Measurements from ENCODE around the gene TNS2.
"Not testable (repeated sequence)": the region's sequence is repeated elsewhere in the genome, so short reads cannot be mapped to it uniquely, and the experiment has no call there.

Gene TNS2

GRCh38 chr12:53082637-53083175 lies 32.8 kb downstream of the TNS2 start:
- no peak overlapping the region for H3K4me3 Mint-ChIP-seq
- no peaks in the 10 kb centered on the region for H3K9me3 Mint-ChIP-seq (ENCODE audit: low read depth)
- no peaks in the 10 kb centered on the region for H3K36me3 Mint-ChIP-seq
- peaks cover 24% of the 10 kb centered on the region for H3K4me1 Mint-ChIP-seq (ENCODE audit: low read depth)
- H3K27ac Mint-ChIP-seq, result peak overlapping the region; percentile 5
- H3K27me3 Mint-ChIP-seq, result peaks cover 1% of the 10 kb centered on the region

- H3K27me3 Mint-ChIP-seq, result peaks cover 1% of the 10 kb centered on the region
- peaks cover 3% of the 10 kb centered on the region for H3K4me1 Mint-ChIP-seq (ENCODE audit: low read depth)
- no peak overlapping the region for H3K27ac Mint-ChIP-seq
- no peak overlapping the region for H3K4me3 Mint-ChIP-seq
- H3K36me3 Mint-ChIP-seq, result no peaks in the 10 kb centered on the region
- no peaks in the 10 kb centered on the region for H3K9me3 Mint-ChIP-seq (ENCODE audit: low read depth)
These were observed 36.5 kb downstream of the TNS2 start for GRCh38 chr12:53086361-53086760.

GRCh38 chr12:53090105-53090504 lies 40.2 kb downstream of the TNS2 start:
- Mint-ChIP-seq H3K27me3 (peaks cover 1% of the 10 kb centered on the region), H3K4me3 (no peak overlapping the region), H3K4me1 (ENCODE audit: low read depth) (no peaks in the 10 kb centered on the region), H3K9me3 (ENCODE audit: low read depth) (no peaks in the 10 kb centered on the region), H3K36me3 (no peaks in the 10 kb centered on the region), H3K27ac (no peak overlapping the region)

- no peaks in the 10 kb centered on the region for H3K9me3 Mint-ChIP-seq (ENCODE audit: low read depth)
These were observed 40.7 kb downstream of the TNS2 start for GRCh38 chr12:53090554-53090953.

GRCh38 chr12:53091756-53092155 lies 41.9 kb downstream of the TNS2 start:
- Mint-ChIP-seq H3K27me3 (peaks cover 1% of the 10 kb centered on the region), H3K9me3 (ENCODE audit: low read depth) (no peaks in the 10 kb centered on the region), H3K4me3 (no peak overlapping the region), H3K36me3 (no peaks in the 10 kb centered on the region), H3K4me1 (ENCODE audit: low read depth) (peaks cover 2% of the 10 kb centered on the region), H3K27ac (no peak overlapping the region)

More at GRCh38 chr12:53090554-53090953, 40.7 kb downstream of the TNS2 start:
- H3K4me3 Mint-ChIP-seq, result no peak overlapping the region
- peaks cover 1% of the 10 kb centered on the region for H3K27me3 Mint-ChIP-seq
- no peaks in the 10 kb centered on the region for H3K36me3 Mint-ChIP-seq
- H3K27ac Mint-ChIP-seq, result no peak overlapping the region
- H3K4me1 Mint-ChIP-seq (ENCODE audit: low read depth), result peaks cover 2% of the 10 kb centered on the region

- H3K9me3 Mint-ChIP-seq (ENCODE audit: low read depth), result no peaks in the 10 kb centered on the region
- H3K4me3 Mint-ChIP-seq, result no peak overlapping the region
- no peak overlapping the region for H3K27ac Mint-ChIP-seq
These were observed 44.0 kb downstream of the TNS2 start for GRCh38 chr12:53093777-53094393.

GRCh38 chr12:53094394-53094787 lies 44.5 kb downstream of the TNS2 start:
- Mint-ChIP-seq H3K36me3 (no peaks in the 10 kb centered on the region), H3K4me3 (no peak overlapping the region), H3K27me3 (no peaks in the 10 kb centered on the region), H3K27ac (no peak overlapping the region), H3K4me1 (ENCODE audit: low read depth) (peaks cover 22% of the 10 kb centered on the region), H3K9me3 (ENCODE audit: low read depth) (no peaks in the 10 kb centered on the region)

More at GRCh38 chr12:53093777-53094393, 44.0 kb downstream of the TNS2 start:
- H3K4me1 Mint-ChIP-seq (ENCODE audit: low read depth), result peaks cover 17% of the 10 kb centered on the region
- no peaks in the 10 kb centered on the region for H3K36me3 Mint-ChIP-seq
- H3K27me3 Mint-ChIP-seq, result no peaks in the 10 kb centered on the region

GRCh38 chr12:53094796-53095595 lies 45.1 kb downstream of the TNS2 start:
- H3K4me3 Mint-ChIP-seq; H3K36me3 Mint-ChIP-seq; H3K27me3 Mint-ChIP-seq; H3K9me3 Mint-ChIP-seq (ENCODE audit: low read depth); H3K27ac Mint-ChIP-seq: not testable (repeated sequence)
- H3K4me1 Mint-ChIP-seq (ENCODE audit: low read depth), result peaks cover 23% of the 10 kb centered on the region

- H3K4me1 Mint-ChIP-seq (ENCODE audit: low read depth), result peaks cover 26% of the 10 kb centered on the region
- not testable (repeated sequence) for H3K9me3 Mint-ChIP-seq (ENCODE audit: low read depth); H3K4me3 Mint-ChIP-seq; H3K27me3 Mint-ChIP-seq; H3K27ac Mint-ChIP-seq; H3K36me3 Mint-ChIP-seq
These were observed 45.7 kb downstream of the TNS2 start for GRCh38 chr12:53095596-53095895.

- peaks cover 29% of the 10 kb centered on the region for H3K4me1 Mint-ChIP-seq (ENCODE audit: low read depth)
- H3K36me3 Mint-ChIP-seq, result no peaks in the 10 kb centered on the region
- peak overlapping the region; percentile 35 for H3K4me3 Mint-ChIP-seq
- no peaks in the 10 kb centered on the region for H3K27me3 Mint-ChIP-seq
- H3K9me3 Mint-ChIP-seq (ENCODE audit: low read depth), result no peaks in the 10 kb centered on the region
- no peak overlapping the region for H3K27ac Mint-ChIP-seq
These were observed 46.4 kb downstream of the TNS2 start for GRCh38 chr12:53096089-53096741.

GRCh38 chr12:53096759-53097158 lies 46.9 kb downstream of the TNS2 start:
- no peaks in the 10 kb centered on the region for H3K36me3 Mint-ChIP-seq
- peak overlapping the region; percentile 37 for H3K27ac Mint-ChIP-seq
- peak overlapping the region; percentile 80 for H3K4me3 Mint-ChIP-seq
- H3K9me3 Mint-ChIP-seq (ENCODE audit: low read depth), result no peaks in the 10 kb centered on the region
- peaks cover 31% of the 10 kb centered on the region for H3K4me1 Mint-ChIP-seq (ENCODE audit: low read depth)
- no peaks in the 10 kb centered on the region for H3K27me3 Mint-ChIP-seq

- no peaks in the 10 kb centered on the region for H3K36me3 Mint-ChIP-seq
- H3K4me3 Mint-ChIP-seq, result peak overlapping the region; percentile 80
- peak overlapping the region; percentile 37 for H3K27ac Mint-ChIP-seq
- H3K4me1 Mint-ChIP-seq (ENCODE audit: low read depth), result peaks cover 35% of the 10 kb centered on the region
- no peaks in the 10 kb centered on the region for H3K9me3 Mint-ChIP-seq (ENCODE audit: low read depth)
- H3K27me3 Mint-ChIP-seq, result no peaks in the 10 kb centered on the region
These were observed 47.3 kb downstream of the TNS2 start for GRCh38 chr12:53097207-53097563.

GRCh38 chr12:53097564-53098353 lies 47.9 kb downstream of the TNS2 start, which contains the start of gene IGFBP6:
TSS of gene IGFBP6 (plus strand) at chr12:53097667. CDS start at chr12:53097718, 51 bp downstream.
- Mint-ChIP-seq H3K27me3 (no peaks in the 10 kb centered on the region), H3K27ac (peak within 1 kb of the TSS; percentile 85), H3K9me3 (ENCODE audit: low read depth) (no peaks in the 10 kb centered on the region), H3K4me3 (peak within 1 kb of the TSS; percentile 85), H3K4me1 (ENCODE audit: low read depth) (peaks cover 41% of the 10 kb centered on the region), H3K36me3 (no peaks in the 10 kb centered on the region)

- H3K27ac Mint-ChIP-seq, result peak overlapping the region; percentile 85
- H3K4me1 Mint-ChIP-seq (ENCODE audit: low read depth), result peaks cover 48% of the 10 kb centered on the region
- H3K27me3 Mint-ChIP-seq, result no peaks in the 10 kb centered on the region
- H3K36me3 Mint-ChIP-seq, result no peaks in the 10 kb centered on the region
- H3K4me3 Mint-ChIP-seq, result peak overlapping the region; percentile 85
- H3K9me3 Mint-ChIP-seq (ENCODE audit: low read depth), result no peaks in the 10 kb centered on the region
These were observed 48.6 kb downstream of the TNS2 start for GRCh38 chr12:53098354-53098981.

Data from activated naive CD8-positive, alpha-beta T cell (primary cell).